CD4-positive, alpha-beta memory T cell (primary cell): ENCODE data around the gene LCN15. TPM values are rescaled to one million over a fixed set of nuclear protein-coding genes. Genes with fewer than 3 reads are reported as not detected.
"Not testable (repeated sequence)": the region's sequence is repeated elsewhere in the genome, so short reads cannot be mapped to it uniquely, and the experiment has no call there.

Experiments
- CTCF ChIA-PET: fragments of 350-600 bp; sonication (Branson Sonifier 250); formaldehyde crosslinking; loops from one replicate; lab custom pipeline; 2021; ENCODE audit warnings: inconsistent platforms; ENCODE audit not compliant: partially characterized antibody; lab: Charles Lee
- POLR2A ChIA-PET: fragments of 350-600 bp; sonication (Branson Sonifier 250); formaldehyde crosslinking; loops from one replicate; lab custom pipeline; 2021; ENCODE audit not compliant: partially characterized antibody; lab: Charles Lee
- DNase-seq, 5 donors: peaks; one replicate each; pipeline versions ENCODE4 v3.0.0 to v3.0.0-alpha.2; 2020 to 2022; ENCODE audit warnings: mixed read lengths in 1 of 5
- H3K27ac ChIP-seq: one replicate; pipeline ENCODE4 v1.7.0; 2013; ENCODE audit warnings: low read depth, low read length
- H3K27me3 ChIP-seq: 2 replicates; pipeline ENCODE4 v1.7.0; 2013; ENCODE audit warnings: mild to moderate bottlenecking, low read length, moderate library complexity; ENCODE audit not compliant: insufficient read depth
- H3K36me3 ChIP-seq: 2 replicates; pipeline ENCODE4 v1.7.0; 2013; ENCODE audit warnings: mild to moderate bottlenecking, low read length, moderate library complexity; ENCODE audit not compliant: insufficient read depth
- H3K4me1 ChIP-seq: 2 replicates; pipeline ENCODE4 v1.7.0; 2013; ENCODE audit warnings: mild to moderate bottlenecking, low read length, moderate library complexity; ENCODE audit not compliant: insufficient read depth
- H3K4me3 ChIP-seq, 2 donors: one replicate each; pipeline ENCODE4 v1.7.0; 2013; ENCODE audit warnings: low read length in 2 of 2, mild to moderate bottlenecking in 1 of 2
- H3K9me3 ChIP-seq, 2 donors: one replicate each; pipeline ENCODE4 v1.7.0; 2013; ENCODE audit warnings: low read length in 2 of 2, control low read depth in 1 of 2; ENCODE audit not compliant: control insufficient read depth in 1 of 2
- H3K27ac Mint-ChIP-seq, 7 donors: one replicate each; pipeline ENCODE4 v1.8.0; 2020 to 2021; ENCODE audit warnings: mixed read lengths in 7 of 7, mild to moderate bottlenecking in 6 of 7, inconsistent platforms in 3 of 7, moderate library complexity in 3 of 7
- H3K27me3 Mint-ChIP-seq, 2 donors: one replicate each; pipeline ENCODE4 v1.8.0; 2020 to 2021; ENCODE audit warnings: mixed read lengths in 2 of 2
- H3K36me3 Mint-ChIP-seq, 2 donors: one replicate each; pipeline ENCODE4 v1.8.0; 2020 to 2021; ENCODE audit warnings: mixed read lengths in 2 of 2, inconsistent platforms in 1 of 2, mild to moderate bottlenecking in 1 of 2
- H3K4me1 Mint-ChIP-seq, 4 donors: one replicate each; pipeline ENCODE4 v1.8.0; 2020 to 2021; ENCODE audit warnings: mixed read lengths in 4 of 4, mild to moderate bottlenecking in 1 of 4
- H3K4me3 Mint-ChIP-seq, 8 donors: one replicate each; pipeline ENCODE4 v1.8.0; 2020 to 2021; ENCODE audit warnings: mixed read lengths in 8 of 8, mild to moderate bottlenecking in 7 of 8, moderate library complexity in 6 of 8, inconsistent platforms in 3 of 8
- H3K9me3 Mint-ChIP-seq, 8 donors: one replicate each; pipeline ENCODE4 v1.8.0; 2020 to 2021; ENCODE audit warnings: mixed read lengths in 8 of 8, mild to moderate bottlenecking in 5 of 8, inconsistent platforms in 3 of 8, moderate library complexity in 1 of 8
- intact Hi-C: fragments of 100-400 bp; cut with micrococcal nuclease; formaldehyde crosslinking; loops from one replicate; pipeline ENCODE4 v1.15.1; 2023
- polyA plus RNA-seq, 2 donors: library from polyadenylated mRNA; unstranded; fragments of 300-500 nt; fragmentation: Illumina TruSeq; gene quantifications; one replicate each; pipeline ENCODE4 v1.2.3, GENCODE V29; 2021
- total RNA-seq, 2 experiments: library from RNA; stranded (reverse); gene quantifications; one replicate each; pipeline ENCODE4 v1.2.3, GENCODE V29; 2021

Gene LCN15
- total and polyA plus RNA-seq, 4 experiments from 2014 or later: not detected

GRCh38 chr9:136774416-136775045, 10.2 kb upstream of the LCN15 start:
- Histone ChIP-seq H3K4me3 (no peak overlapping the region), H3K9me3 (peaks cover 0 to 4% of the 10 kb centered on the region in 2 donors), H3K4me1 (no peaks in the 10 kb centered on the region), H3K27ac (no peak overlapping the region), H3K36me3 (no peaks in the 10 kb centered on the region), H3K27me3 (no peaks in the 10 kb centered on the region)
- H3K36me3 Mint-ChIP-seq: no peaks in the 10 kb centered on the region
- CTCF ChIA-PET: interaction anchor here (1.3 to 1.6 kb wide), 3 partner anchors 12 to 261 kb away, joined by 3 to 6 read pairs (median 4); no protein-coding TSS in a partner anchor
- POLR2A ChIA-PET: no interaction called here
- intact Hi-C loops: no loop called here
- peaks cover 0 to 5% (median under 1%) of the 10 kb centered on the region in 4 donors for H3K4me1 Mint-ChIP-seq
- H3K27me3 Mint-ChIP-seq: peaks cover 14 to 16% of the 10 kb centered on the region in 2 donors
- no peak overlapping the region for H3K27ac Mint-ChIP-seq
- H3K4me3 Mint-ChIP-seq: no peak overlapping the region
- peaks cover 0 to 10% (median 5%) of the 10 kb centered on the region in 8 donors for H3K9me3 Mint-ChIP-seq
- no peak for DNase-seq

GRCh38 chr9:136773386-136774044, 9.2 kb upstream of the LCN15 start:
- Mint-ChIP-seq H3K36me3 (no peaks in the 10 kb centered on the region), H3K4me3 (peak overlapping the region in 1 of 8 donors; percentile 24), H3K9me3 (peaks cover 0 to 10% (median 5%) of the 10 kb centered on the region in 8 donors), H3K27ac (no peak overlapping the region), H3K4me1 (peaks cover 0 to 4% (median under 1%) of the 10 kb centered on the region in 4 donors), H3K27me3 (peaks cover 10 to 11% of the 10 kb centered on the region in 2 donors)
- intact Hi-C loops: no loop called here
- Histone ChIP-seq H3K27ac (no peak overlapping the region), H3K36me3 (no peaks in the 10 kb centered on the region), H3K9me3 (peaks cover 0 to 4% of the 10 kb centered on the region in 2 donors), H3K4me3 (no peak overlapping the region), H3K4me1 (no peaks in the 10 kb centered on the region), H3K27me3 (no peaks in the 10 kb centered on the region)
- DNase-seq: no peak
- CTCF ChIA-PET: interaction anchor here (1.3 to 1.6 kb wide), 2 partner anchors 15 to 262 kb away, joined by 3 to 6 read pairs; no protein-coding TSS in a partner anchor
- POLR2A ChIA-PET: no interaction called here

- Mint-ChIP-seq H3K27ac (peak overlapping the region in 1 of 7 donors; percentile 31), H3K36me3 (no peaks in the 10 kb centered on the region), H3K27me3 (peaks cover 8 to 18% of the 10 kb centered on the region in 2 donors), H3K4me1 (peaks cover 3 to 6% (median 3%) of the 10 kb centered on the region in 4 donors), H3K9me3 (peaks cover 0 to 10% (median 5%) of the 10 kb centered on the region in 8 donors), H3K4me3 (no peak overlapping the region)
- ChIA-PET POLR2A (no interaction called here), CTCF (interaction anchor here (1.2 to 1.6 kb wide), 2 partner anchors 10 to 17 kb away, joined by 3 to 4 read pairs; no protein-coding TSS in a partner anchor)
- no peak overlapping the region for H3K27ac ChIP-seq
- DNase-seq: no peak
- no peaks in the 10 kb centered on the region for H3K27me3 ChIP-seq
- intact Hi-C loops: no loop called here
- H3K4me3 ChIP-seq: no peak overlapping the region
- no peaks in the 10 kb centered on the region for H3K36me3 ChIP-seq
- H3K4me1 ChIP-seq: no peaks in the 10 kb centered on the region
- H3K9me3 ChIP-seq: peaks cover 0 to 4% of the 10 kb centered on the region in 2 donors
These were observed 7.6 kb upstream of the LCN15 start for GRCh38 chr9:136771907-136772415.

GRCh38 chr9:136769710-136770191, 5.4 kb upstream of the LCN15 start:
- intact Hi-C loops: no loop called here
- Histone ChIP-seq H3K36me3 (no peaks in the 10 kb centered on the region), H3K27ac (no peak overlapping the region), H3K4me3 (no peak overlapping the region), H3K27me3 (no peaks in the 10 kb centered on the region), H3K4me1 (peaks cover 5% of the 10 kb centered on the region), H3K9me3 (peaks cover 0 to 4% of the 10 kb centered on the region in 2 donors)
- Mint-ChIP-seq H3K36me3 (peaks cover 0 to 1% of the 10 kb centered on the region in 2 donors), H3K4me1 (peaks cover 7 to 18% (median 11%) of the 10 kb centered on the region in 4 donors), H3K9me3 (peaks cover 0 to 10% (median 5%) of the 10 kb centered on the region in 8 donors), H3K4me3 (peak overlapping the region in 1 of 8 donors; percentile 54), H3K27me3 (peaks cover 6 to 24% of the 10 kb centered on the region in 2 donors), H3K27ac (no peak overlapping the region)
- ChIA-PET CTCF (interaction anchor here (0.6 to 1.8 kb wide), 3 partner anchors 18 to 265 kb away, joined by 3 to 6 read pairs (median 3); no protein-coding TSS in a partner anchor), POLR2A (no interaction called here)
- peak in 4 of 5 donors; percentile 24 to 41 (median 36) for DNase-seq

- H3K9me3 Mint-ChIP-seq, intact Hi-C loops, H3K9me3 ChIP-seq, H3K27me3 ChIP-seq, H3K4me1 ChIP-seq, H3K36me3 ChIP-seq, H3K36me3 Mint-ChIP-seq, H3K27ac ChIP-seq, H3K4me3 ChIP-seq: not testable (repeated sequence)
- ChIA-PET POLR2A (interaction anchor here (1.4 kb wide), 1 partner anchor 320 kb away, joined by 3 read pairs; the partner anchor contains the start of gene MAN1B1), CTCF (interaction anchor here (1.0 to 1.9 kb wide), 4 partner anchors 11 to 269 kb away, joined by 3 to 4 read pairs (median 4); no protein-coding TSS in a partner anchor)
- peak; percentile 19 to 85 (median 33) for DNase-seq
- H3K4me1 Mint-ChIP-seq: peaks cover 7 to 18% (median 11%) of the 10 kb centered on the region in 4 donors
- H3K27ac Mint-ChIP-seq: peak overlapping the region; percentile 42 to 91 (median 81)
- peak overlapping the region in 7 of 8 donors; percentile 3 to 71 (median 56) for H3K4me3 Mint-ChIP-seq
- peaks cover 7 to 17% of the 10 kb centered on the region in 2 donors for H3K27me3 Mint-ChIP-seq
These were observed 2.2 kb upstream of the LCN15 start for GRCh38 chr9:136766410-136767120.

GRCh38 chr9:136765745-136766409, 1.6 kb upstream of the LCN15 start:
- peaks cover 7 to 17% of the 10 kb centered on the region in 2 donors for H3K27me3 Mint-ChIP-seq
- DNase-seq, H3K4me3 ChIP-seq: not testable (repeated sequence)

More at GRCh38 chr9:136765745-136766409, 1.6 kb upstream of the LCN15 start:
- H3K4me1 ChIP-seq, H3K9me3 Mint-ChIP-seq, POLR2A ChIA-PET, H3K36me3 ChIP-seq, H3K36me3 Mint-ChIP-seq, H3K9me3 ChIP-seq, intact Hi-C loops, H3K27me3 ChIP-seq: not testable (repeated sequence)
- peaks cover 7 to 18% (median 11%) of the 10 kb centered on the region in 4 donors for H3K4me1 Mint-ChIP-seq
- CTCF ChIA-PET: interaction anchor here (1.3 to 1.9 kb wide), 3 partner anchors 11 to 263 kb away, joined by 3 to 4 read pairs (median 4); no protein-coding TSS in a partner anchor
- H3K4me3 Mint-ChIP-seq: peak overlapping the region in 2 of 8 donors; percentile 33 to 57
- H3K27ac Mint-ChIP-seq: peak overlapping the region in 6 of 7 donors; percentile 35 to 89 (median 73)
- H3K27ac ChIP-seq: peak overlapping the region; percentile 15
